Liver (tissue), 3 donors: ENCODE results near the gene PABPN1L.

Experiments
- RAD21 ChIP-seq, 2 donors: IDR thresholded peaks; 2 replicates each; pipeline ENCODE4 v1.6.1; 2016; ENCODE audit warnings: antibody characterized with exemption in 2 of 2, mild to moderate bottlenecking in 2 of 2
- TF ChIP-seq, protein P1 (sequence below): fragments of 150-350 bp; IDR thresholded peaks from 2 replicates; pipeline ENCODE4 v1.5.1; 2017; ENCODE audit warnings: improper control_type of control experiment, low read depth, low read length; ENCODE audit not compliant: missing input control
- donor health status: healthy.
- donor health status: healthy.

DNA sequence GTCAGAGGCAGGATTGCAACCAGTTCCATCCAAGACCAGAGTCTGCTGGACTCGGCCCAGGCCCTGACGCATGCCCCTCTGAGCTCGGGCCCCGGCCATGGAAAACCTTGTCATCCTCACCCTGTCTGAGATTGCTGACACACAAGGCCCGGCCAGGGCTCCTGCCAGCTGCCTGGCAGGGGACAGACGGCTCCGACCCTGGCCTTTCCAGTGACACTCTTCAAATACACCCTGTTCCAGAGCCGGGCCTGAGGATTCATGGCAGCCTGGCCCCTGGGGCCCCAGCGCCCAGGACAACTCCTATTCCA lies 3.2 kb upstream of the PABPN1L start:
- TF ChIP-seq, protein P1, sequence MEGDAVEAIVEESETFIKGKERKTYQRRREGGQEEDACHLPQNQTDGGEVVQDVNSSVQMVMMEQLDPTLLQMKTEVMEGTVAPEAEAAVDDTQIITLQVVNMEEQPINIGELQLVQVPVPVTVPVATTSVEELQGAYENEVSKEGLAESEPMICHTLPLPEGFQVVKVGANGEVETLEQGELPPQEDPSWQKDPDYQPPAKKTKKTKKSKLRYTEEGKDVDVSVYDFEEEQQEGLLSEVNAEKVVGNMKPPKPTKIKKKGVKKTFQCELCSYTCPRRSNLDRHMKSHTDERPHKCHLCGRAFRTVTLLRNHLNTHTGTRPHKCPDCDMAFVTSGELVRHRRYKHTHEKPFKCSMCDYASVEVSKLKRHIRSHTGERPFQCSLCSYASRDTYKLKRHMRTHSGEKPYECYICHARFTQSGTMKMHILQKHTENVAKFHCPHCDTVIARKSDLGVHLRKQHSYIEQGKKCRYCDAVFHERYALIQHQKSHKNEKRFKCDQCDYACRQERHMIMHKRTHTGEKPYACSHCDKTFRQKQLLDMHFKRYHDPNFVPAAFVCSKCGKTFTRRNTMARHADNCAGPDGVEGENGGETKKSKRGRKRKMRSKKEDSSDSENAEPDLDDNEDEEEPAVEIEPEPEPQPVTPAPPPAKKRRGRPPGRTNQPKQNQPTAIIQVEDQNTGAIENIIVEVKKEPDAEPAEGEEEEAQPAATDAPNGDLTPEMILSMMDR = no peak
- no peak for TF ChIP-seq RAD21 (IDR thresholded peaks at IDR 0.05)
